Kidney (tissue), 14 donors: Measurements from ENCODE around the gene HEPACAM2. TPM values are rescaled to one million over a fixed set of nuclear protein-coding genes. Genes with fewer than 3 reads are reported as not detected.

ENCODE experiments used
- DNase-seq, 5 donors: peaks; one replicate each; pipeline ENCODE4 v3.0.0-alpha.2; 2013 to 2020
- FAIRE-seq: peaks from 2 replicates; lab custom pipeline; 2012; peaks lifted over from hg19 to GRCh38; lab: Jason Lieb, UNC
- H3K27ac ChIP-seq, 2 donors: one replicate each; pipeline ENCODE4 v1.7.0; 2013; ENCODE audit warnings: low read depth in 2 of 2, low read length in 2 of 2, inconsistent platforms in 1 of 2
- H3K27me3 ChIP-seq: one replicate; pipeline ENCODE4 v1.7.1; 2013; ENCODE audit warnings: low read length, inconsistent platforms; ENCODE audit not compliant: control insufficient read depth, insufficient read depth
- H3K36me3 ChIP-seq, 3 donors: one replicate each; pipeline versions ENCODE4 v1.7.0 to v1.7.1; 2013; ENCODE audit warnings: low read length in 3 of 3, control low read depth in 1 of 3, inconsistent platforms in 1 of 3; ENCODE audit not compliant: insufficient read depth in 3 of 3, control insufficient read depth in 2 of 3
- H3K4me1 ChIP-seq, 3 donors: one replicate each; pipeline versions ENCODE4 v1.7.0 to v1.7.1; 2013; ENCODE audit warnings: low read length in 3 of 3, inconsistent platforms in 1 of 3, low read depth in 1 of 3; ENCODE audit not compliant: control insufficient read depth in 2 of 3, insufficient read depth in 2 of 3
- H3K4me3 ChIP-seq, 3 donors: one replicate each; pipeline versions ENCODE4 v1.7.0 to v1.8.1; 2013; ENCODE audit warnings: low read length in 3 of 3, control low read depth in 1 of 3, inconsistent platforms in 1 of 3
- H3K9ac ChIP-seq, 3 donors: one replicate each; pipeline versions ENCODE4 v1.7.0 to v1.7.1; 2013; ENCODE audit warnings: low read length in 3 of 3, control low read depth in 1 of 3, inconsistent platforms in 1 of 3
- H3K9me3 ChIP-seq, 3 donors: one replicate each; pipeline versions ENCODE4 v1.7.0 to v1.7.1; 2013; ENCODE audit warnings: low read length in 3 of 3, control low read depth in 1 of 3, inconsistent platforms in 1 of 3; ENCODE audit not compliant: control insufficient read depth in 2 of 3, insufficient read depth in 1 of 3
- intact Hi-C: fragments of 100-400 bp; cut with DNase I; formaldehyde crosslinking; loops from one replicate; pipeline ENCODE4 v1.11.1; 2022
- polyA plus RNA-seq: library from polyadenylated mRNA; stranded (reverse); fragments of 350-450 nt; fragmentation: Illumina TruSeq; extraction: RNeasy Lipid Tissue Mini Kit (QIAGEN cat#74804); gene quantifications from one replicate; pipeline ENCODE4 v1.2.3, GENCODE V29; 2014; ENCODE audit warnings: low read depth, low replicate concordance; ENCODE audit not compliant: insufficient read depth
- total RNA-seq: library from RNA; stranded (reverse); fragmentation: NEBNext Ultra II Directional; extraction: Animal tissue kit (Norgen Biotek cat#: 25700); gene quantifications from one replicate; pipeline ENCODE4 v1.2.1, GENCODE V29; 2021
- TF ChIP-seq, protein P1 (sequence below): IDR thresholded peaks from 3 replicates; pipeline ENCODE4 v1.5.1; 2012; ENCODE audit warnings: mild to moderate bottlenecking, moderate library complexity, borderline replicate concordance; ENCODE audit not compliant: insufficient read depth; ENCODE audit errors: extremely low read depth
- donor health status: control.
- donor health status: control.
- donor health status: control.
- donor health status: control.
- donor health status: control.
- donor health status: DM: yes; HTN: yes; CAD: no.
- donor health status: Normal renal cell carcinoma (clear cell type).

The HEPACAM2 gene
- total and polyA plus RNA-seq, 2 donors from 2014 or later, result 2.5 to 15.1 TPM

DNA sequence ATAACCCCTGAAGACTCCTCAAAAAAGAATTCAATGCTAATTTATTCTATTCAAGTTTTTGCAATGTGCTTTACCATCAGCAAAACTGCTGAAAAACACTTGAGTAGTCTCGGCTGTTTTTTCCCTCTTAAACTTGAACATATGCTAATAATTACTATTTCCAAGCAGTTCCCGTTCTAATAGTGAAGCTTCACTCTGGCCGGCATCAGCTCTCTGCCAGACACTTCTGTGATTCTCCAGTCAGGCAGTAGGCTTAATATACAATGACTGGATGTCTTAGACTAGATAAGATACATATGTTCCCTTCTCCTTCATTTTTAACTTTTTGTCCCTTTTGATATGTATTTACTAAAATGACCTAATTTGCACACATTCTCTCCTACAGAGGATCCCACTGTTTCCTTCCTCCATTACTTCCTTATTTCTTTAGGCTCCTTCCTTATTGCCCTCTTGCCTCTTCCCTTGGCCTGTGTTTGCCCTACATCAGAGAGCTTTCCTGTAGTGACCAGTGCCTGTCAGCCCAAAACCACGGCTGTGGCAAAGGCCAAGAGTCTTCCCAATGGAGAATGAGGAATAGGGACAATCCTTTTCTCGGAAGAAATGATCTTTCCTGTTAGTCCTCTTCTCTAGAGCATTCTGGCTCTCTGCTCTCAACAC, 23.5 kb downstream of the HEPACAM2 start:
- H3K4me1 ChIP-seq, result no peaks in the 10 kb centered on the region
- FAIRE-seq, result no peak
- H3K27me3 ChIP-seq, result no peaks in the 10 kb centered on the region
- H3K36me3 ChIP-seq, result no peaks in the 10 kb centered on the region
- H3K4me3 ChIP-seq, result no peak overlapping the region
- intact Hi-C loops, result no loop called here
- peak in 1 of 5 donors; percentile 29 for DNase-seq
- TF ChIP-seq, protein P1, sequence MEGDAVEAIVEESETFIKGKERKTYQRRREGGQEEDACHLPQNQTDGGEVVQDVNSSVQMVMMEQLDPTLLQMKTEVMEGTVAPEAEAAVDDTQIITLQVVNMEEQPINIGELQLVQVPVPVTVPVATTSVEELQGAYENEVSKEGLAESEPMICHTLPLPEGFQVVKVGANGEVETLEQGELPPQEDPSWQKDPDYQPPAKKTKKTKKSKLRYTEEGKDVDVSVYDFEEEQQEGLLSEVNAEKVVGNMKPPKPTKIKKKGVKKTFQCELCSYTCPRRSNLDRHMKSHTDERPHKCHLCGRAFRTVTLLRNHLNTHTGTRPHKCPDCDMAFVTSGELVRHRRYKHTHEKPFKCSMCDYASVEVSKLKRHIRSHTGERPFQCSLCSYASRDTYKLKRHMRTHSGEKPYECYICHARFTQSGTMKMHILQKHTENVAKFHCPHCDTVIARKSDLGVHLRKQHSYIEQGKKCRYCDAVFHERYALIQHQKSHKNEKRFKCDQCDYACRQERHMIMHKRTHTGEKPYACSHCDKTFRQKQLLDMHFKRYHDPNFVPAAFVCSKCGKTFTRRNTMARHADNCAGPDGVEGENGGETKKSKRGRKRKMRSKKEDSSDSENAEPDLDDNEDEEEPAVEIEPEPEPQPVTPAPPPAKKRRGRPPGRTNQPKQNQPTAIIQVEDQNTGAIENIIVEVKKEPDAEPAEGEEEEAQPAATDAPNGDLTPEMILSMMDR, result no peak
- H3K27ac ChIP-seq, result no peak overlapping the region
- H3K9me3 ChIP-seq, result no peaks in the 10 kb centered on the region
- H3K9ac ChIP-seq, result no peak overlapping the region

- H3K4me1 ChIP-seq, result no peaks in the 10 kb centered on the region
Observed at GRCh38 chr7:93198472-93198871, 27.8 kb downstream of the HEPACAM2 start.

GRCh38 chr7:93196336-93196735, 29.9 kb downstream of the HEPACAM2 start:
- H3K4me1 ChIP-seq, result no peaks in the 10 kb centered on the region
- TF ChIP-seq, protein P1, result no peak
- H3K27ac ChIP-seq, result no peak overlapping the region
- intact Hi-C loops, result no loop called here
- DNase-seq (no peak), FAIRE-seq (no peak)
- no peak overlapping the region for H3K4me3 ChIP-seq
- H3K9ac ChIP-seq, result no peak overlapping the region
- H3K9me3 ChIP-seq, result no peaks in the 10 kb centered on the region
- H3K27me3 ChIP-seq, result no peaks in the 10 kb centered on the region
- no peaks in the 10 kb centered on the region for H3K36me3 ChIP-seq

More at GRCh38 chr7:93198472-93198871, 27.8 kb downstream of the HEPACAM2 start:
- H3K36me3 ChIP-seq, result no peaks in the 10 kb centered on the region
- FAIRE-seq (no peak), DNase-seq (no peak)
- no peaks in the 10 kb centered on the region for H3K27me3 ChIP-seq
- H3K9ac ChIP-seq, result no peak overlapping the region
- H3K27ac ChIP-seq, result no peak overlapping the region
- intact Hi-C loops, result no loop called here
- TF ChIP-seq, protein P1, result no peak
- no peak overlapping the region for H3K4me3 ChIP-seq
- no peaks in the 10 kb centered on the region for H3K9me3 ChIP-seq
